A673 (cell line): ENCODE data around the gene TSSK1B.

Experiments
- CTCF ChIP-seq: fragments of 300-800, 200-600 bp; sonication (generic); conservative IDR thresholded peaks from 2 replicates; pipeline ENCODE4 v1.5.1; 2017; ENCODE audit warnings: low read depth, mild to moderate bottlenecking, antibody characterized with exemption, low read length, moderate library complexity, mixed read lengths
- EZH2 ChIP-seq: fragments of 200-600 bp; sonication (generic); IDR thresholded peaks from 2 replicates; pipeline ENCODE4 v1.6.1; 2017; ENCODE audit warnings: borderline replicate concordance, low read depth, mild to moderate bottlenecking, mixed read lengths, antibody characterized with exemption, low read length; ENCODE audit not compliant: poor library complexity, severe bottlenecking

- TF ChIP-seq CTCF = no peak
- no peak for TF ChIP-seq EZH2
Measured at GRCh38 chr5:113433862-113434612, 752 bp downstream of the TSSK1B start.
